Activated CD4-positive, CD25-positive, alpha-beta regulatory T cell (primary cell): ENCODE data around the gene SLC26A9.

Experiments
- DNase-seq, 4 experiments: peaks; one replicate each; lab custom pipeline; 2025; lab: John Stamatoyannopoulos, UW

Gene SLC26A9

DNA sequence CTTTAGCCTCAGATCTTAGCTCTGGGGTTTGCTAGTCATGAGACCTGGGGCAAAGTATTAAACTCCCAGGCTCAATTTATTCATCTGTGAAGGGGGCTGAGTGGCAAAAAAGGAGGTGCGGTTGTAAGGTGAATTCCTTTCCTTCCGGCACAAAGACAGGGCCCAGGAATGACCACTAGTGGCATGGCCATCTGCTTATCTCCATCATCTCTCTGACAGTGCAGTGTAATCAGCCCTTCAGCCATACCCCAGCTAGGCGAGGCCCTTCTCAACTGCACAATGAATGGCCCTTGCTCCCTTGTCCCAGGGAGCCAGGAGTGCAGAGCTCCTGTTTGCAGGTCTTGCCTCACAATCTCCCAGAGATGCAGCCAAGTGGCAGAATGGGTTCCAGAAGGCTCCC, 5.6 kb upstream of the SLC26A9 start:
- DNase-seq, result no peak

DNA sequence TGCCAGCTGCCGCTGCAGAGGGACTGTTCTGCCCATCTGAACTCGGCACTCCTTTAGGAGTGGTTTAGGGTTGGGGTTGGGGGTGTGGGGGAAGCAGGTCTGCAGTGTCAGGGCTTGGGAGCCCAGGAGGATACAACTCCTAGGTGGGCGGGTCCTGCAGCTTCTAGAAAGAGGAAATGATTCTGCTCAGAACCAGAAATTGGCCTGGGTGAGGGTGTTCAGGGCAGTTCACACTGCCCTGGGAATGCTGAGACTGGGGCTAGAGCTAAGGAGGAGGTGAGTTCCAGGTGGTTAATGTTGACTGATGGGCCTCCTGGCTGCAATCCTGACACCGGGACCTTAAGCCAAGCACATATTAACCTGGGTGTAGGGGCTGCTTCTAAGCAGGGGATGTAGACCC, 4.8 kb upstream of the SLC26A9 start:
- no peak for DNase-seq

DNA sequence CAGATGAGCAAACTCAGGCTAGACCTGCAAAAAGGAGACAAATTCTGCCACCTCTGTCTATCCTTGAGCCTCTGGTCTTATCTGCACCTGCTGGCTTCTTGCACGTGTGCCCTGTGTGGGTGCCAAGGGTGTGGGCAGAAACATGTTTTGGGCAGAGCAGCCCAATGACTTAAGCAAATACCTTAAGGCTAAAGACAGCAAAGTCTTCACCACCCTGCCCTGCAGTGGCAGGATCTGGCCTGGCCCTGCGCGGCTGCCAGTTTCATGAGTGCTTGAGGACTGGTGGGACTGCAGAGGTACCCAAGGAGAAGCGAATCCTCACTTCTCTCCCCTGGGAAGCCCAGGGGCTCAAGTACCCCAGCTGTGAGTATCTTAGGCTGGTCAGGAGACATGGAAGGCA, 3.8 kb upstream of the SLC26A9 start:
- DNase-seq, result no peak

DNA sequence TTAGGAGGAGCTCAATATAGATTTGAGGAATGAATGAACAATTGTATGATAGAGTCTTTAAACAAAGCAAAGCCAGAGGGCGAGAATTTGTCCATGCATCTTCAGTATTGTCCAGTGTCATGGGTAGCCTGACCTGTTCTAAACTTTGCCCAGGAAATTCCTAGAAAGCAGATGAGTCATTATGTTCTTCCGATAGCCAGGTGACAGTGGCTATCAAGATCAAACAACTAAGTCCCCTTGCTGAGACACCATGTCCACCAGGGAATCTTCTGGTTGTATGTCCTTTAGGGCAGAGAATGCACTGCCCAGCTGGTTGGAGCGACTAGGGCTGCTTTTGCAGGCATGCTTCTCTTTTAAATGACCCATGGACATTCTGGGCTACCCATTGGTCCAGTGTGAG, 1.8 kb upstream of the SLC26A9 start:
- no peak for DNase-seq

DNA sequence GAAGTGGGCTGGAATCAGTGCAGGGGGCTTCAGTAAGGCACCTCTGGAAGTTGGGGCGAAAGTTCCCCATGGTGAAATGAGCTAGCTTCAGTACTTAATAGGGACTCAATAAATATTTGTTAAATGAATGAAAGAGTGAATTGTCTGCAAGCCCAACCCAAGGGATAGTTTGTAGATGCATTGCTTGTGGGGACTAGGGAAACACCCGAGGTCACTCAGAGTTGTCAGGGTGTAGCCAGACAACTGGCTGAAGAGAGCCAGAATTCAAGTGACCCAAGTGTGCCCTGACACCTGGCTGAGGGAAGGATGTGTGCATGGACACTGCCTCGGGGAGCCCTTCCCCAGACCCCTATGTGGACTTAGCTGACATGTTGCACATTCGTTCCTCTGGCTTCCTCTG, 1.3 kb upstream of the SLC26A9 start:
- no peak for DNase-seq

DNA sequence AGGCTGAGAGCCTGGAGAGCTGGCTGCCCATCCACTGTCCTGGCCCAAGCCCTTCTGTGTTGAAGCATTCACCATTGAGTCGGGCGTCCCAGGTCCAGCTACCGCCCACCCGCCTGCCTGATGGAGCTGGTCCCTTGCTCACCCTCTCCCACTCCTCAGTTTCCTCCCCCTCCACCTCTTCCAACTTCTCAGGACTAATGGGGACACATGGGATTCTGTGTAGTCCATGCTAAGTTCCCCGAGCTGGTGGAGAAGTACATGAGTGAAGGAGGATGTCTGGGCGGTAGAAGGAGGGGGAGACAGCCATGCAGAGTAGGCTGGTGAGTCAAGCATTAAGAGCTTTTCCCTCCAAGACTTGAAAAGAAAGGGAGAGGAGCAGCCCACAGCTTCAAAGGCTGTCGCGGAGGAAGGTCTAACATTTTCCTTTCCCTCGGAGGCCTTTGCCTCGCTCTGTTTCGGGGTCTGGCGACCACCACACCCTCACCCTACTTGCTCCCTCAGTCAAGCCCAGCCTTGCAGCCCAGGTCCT, 561 bp downstream of the SLC26A9 start:
- no peak for DNase-seq

DNA sequence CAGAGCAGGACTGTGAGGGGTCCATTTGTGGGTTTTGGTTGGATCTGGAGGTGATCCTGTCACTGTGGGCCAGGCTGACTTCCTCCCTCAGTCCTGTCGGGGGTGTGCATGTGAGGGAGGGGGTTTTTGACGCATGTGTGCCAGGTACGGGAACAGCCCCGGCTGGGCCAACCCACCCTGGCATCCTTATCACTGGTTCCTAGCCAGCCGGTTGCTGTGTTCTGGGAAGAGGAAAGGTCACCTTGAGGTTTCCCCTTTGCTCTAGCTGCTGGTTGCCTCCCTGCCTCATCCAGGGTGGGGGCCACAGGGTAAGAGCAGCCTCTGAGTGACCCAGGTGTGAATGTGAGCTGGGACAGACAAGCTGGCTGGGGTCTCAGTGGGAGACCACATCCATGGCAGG, 2.5 kb downstream of the SLC26A9 start:
- DNase-seq, result no peak

DNA sequence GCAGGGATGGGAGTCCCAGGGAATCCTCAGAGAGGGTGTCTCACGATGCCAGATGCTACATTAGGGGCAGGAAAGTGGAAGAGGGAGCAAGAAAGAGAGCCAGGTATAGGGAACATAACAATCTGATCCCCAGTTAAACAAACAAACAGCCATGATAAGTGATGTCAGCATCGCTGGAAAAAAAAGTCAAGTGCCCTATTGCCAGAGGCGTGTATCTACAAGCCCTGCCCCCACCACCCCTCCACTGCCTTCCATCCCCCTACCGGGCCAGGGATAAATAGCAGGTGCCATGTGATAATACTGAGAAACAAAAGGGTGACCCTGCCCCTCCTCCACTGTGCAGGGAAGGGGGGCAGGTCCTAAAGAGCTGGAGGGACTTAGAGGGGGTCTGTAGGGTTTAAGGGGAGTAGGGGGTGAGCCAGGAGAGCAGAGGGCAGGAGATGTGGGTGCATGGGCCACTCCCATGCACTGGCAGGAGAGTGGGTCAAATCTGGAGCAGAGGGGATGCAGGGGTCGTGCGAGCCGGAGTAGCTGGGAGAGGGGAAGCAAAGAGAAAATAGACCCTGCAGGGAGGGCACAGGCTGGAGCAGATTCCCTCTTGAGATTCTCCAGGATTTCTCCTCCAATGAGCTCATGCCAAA, 3.4 kb downstream of the SLC26A9 start:
- no peak for DNase-seq

DNA sequence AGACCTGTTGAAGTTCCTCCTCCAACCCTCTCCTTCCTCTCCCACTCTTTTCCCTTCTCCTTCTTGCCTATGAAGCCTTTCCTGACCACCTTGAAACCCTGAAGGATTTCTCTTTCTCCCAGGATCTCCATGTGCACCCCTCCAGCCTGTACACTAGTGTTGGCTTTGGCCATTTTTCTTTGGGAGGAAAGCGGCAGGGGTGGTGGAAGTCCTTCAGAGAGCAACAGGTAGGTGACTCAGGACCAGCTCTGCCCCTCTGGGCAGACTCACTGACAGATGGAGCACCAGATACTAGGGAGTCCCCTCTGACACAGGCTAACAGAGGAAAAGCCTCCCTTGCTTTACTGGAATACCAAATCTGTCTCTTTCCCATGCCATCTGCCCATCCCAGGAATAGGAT, 4.6 kb downstream of the SLC26A9 start:
- DNase-seq, result no peak

DNA sequence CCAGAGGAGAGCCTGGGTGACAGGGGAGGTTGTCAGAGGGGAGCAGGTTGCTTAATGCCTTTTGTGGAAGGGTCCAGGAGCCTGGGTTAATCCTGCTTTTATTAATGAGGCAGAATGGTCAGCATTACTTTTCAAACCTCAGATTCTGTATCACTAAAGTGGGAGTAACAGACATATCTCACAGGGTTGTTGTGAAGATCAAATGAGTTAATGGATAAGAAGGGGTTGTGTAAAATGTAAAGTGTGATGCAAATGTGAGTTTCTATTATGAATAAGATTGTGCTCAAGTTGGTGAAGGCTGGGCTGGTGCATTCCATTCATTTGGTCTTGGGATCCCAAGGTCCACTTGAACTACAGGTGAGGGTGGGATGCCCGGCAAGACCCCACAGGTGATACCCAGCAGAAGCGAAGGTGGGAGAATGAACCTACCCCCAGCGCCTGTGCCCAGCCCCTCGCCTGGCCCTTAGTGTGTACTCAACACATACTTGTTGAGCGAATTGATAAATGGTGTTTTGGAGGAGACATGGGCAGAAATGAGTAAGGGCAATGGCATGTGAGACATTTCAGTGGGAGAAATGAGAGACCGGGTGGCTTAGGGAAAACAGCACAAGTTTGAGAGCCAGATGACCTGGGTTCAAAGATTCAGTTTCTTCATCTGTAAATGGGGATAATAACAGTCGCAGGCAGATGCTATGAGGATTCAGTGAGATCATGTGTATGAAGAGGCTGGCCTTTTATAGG, 6.2 kb downstream of the SLC26A9 start:
- no peak for DNase-seq

DNA sequence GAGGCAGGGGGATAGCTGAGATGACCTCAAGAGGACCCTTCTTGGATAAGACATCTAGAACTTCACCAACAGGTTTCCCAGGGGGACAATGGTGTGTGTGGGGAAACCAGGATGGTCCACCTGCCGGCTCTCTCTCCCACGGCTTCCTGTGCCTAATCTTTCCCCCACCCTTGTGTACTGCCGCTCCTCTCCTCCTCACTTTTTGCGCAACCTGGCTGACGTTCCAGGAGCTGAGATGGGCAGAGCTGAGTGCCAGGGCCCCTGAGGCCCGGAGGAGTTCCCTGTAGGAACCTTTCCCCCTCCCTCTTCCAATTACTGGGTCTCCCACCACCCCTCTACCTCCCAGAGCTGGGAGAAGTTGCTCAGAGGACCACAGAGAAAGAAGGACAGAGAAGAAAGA, 6.9 kb downstream of the SLC26A9 start:
- DNase-seq, result no peak

DNA sequence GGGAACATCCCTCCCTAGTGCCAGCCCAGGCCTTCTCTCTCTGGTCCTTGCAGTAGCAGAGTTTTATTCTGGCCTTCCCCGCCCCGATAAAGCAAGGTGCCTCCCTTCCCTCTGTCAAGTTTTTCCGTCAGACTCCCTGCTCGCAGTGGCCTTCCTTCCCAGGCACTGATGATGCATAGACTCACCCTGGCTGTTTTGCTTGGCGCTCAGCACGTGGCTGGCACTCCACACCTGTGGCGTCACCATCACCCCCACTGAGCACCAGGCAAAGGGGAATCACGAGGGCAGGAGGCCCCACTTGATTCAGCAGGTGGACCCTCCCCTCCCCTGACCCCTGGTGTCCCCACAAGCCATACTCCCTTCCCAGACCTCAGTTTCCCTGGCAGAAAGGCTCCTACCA, 7.4 kb downstream of the SLC26A9 start:
- DNase-seq, result no peak

DNA sequence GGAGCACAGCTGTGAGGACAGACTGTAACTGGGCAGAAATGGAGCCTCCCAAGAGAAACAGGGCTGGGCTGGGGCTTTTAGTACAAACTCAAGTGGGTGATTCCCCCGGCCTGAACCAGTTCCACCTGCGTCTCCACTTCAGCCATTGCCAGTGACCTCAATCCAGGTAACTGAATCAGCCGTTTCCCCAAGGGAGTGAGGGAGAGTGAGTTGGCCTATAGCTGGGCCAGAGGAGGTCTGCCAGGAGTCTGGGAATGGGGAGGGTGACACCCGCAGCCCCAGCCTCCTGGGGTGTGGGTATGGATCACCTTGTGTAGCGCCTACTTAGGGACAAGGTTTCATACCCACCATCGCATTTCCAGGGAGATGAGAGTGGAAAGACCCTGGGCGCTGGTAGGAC, 8.5 kb downstream of the SLC26A9 start:
- no peak for DNase-seq

DNA sequence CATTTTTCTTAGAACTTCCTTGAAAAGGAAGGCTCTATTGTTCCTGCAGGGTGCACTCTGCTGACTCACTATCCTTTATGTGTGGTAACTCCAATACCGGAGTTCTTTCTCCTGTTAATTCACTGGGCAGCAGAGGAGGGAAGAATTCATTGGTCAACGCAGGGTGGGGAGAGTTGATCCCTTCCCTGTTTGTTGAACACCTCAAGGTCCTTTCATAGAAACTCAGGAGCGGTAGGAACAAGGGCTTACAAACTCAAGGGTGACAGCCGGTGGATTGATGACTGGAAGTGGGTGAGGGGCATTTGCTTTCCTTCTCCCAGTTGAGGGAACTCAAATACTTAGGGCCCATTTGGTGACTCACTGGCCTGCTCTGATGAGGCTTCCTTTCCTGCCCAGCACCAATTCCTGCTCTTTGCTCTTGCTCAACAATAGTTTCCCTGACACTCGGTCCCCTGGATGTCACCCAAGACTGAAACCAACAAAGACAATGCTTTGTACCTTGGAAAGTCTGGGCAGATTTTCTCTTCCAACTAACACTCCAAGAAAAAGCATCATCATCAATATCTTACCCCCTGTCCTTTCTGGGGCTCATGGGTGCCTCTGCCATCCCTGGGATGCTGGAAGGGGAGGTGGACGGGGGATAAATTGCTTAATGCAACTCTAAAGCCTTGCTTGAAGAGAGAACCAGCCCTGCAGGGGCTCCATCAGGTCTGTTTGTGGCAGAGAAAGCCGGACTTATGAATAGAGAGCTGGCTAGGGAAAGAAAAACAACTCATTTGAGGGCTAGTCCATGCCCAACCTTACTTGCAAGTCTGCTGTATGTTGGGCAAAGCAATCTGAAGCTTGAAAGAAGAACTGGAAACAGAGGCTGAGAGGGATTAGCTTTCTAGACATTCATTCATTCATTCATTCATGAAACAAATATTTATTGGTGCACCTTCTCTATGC, 9.3 kb downstream of the SLC26A9 start:
- no peak for DNase-seq

DNA sequence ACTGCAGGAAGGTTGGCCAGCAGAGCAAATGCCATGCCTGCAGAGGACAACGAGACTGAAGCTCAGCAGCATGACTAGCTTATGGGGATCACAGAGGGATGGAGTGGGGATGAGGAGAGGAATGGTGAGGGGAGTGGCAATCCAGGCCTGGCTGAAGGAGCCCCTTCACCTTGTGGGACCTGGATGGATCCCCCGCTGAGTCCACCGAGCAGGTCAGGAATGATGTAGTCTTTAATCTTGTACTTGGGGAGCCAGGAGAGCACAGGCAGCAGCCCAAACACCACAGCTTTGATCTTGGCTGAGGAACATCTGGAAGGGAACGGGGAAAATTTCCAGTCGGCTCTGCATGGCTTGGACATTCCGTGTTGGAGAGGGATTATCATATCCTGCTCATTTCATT, 10.5 kb downstream of the SLC26A9 start:
- DNase-seq, result no peak

DNA sequence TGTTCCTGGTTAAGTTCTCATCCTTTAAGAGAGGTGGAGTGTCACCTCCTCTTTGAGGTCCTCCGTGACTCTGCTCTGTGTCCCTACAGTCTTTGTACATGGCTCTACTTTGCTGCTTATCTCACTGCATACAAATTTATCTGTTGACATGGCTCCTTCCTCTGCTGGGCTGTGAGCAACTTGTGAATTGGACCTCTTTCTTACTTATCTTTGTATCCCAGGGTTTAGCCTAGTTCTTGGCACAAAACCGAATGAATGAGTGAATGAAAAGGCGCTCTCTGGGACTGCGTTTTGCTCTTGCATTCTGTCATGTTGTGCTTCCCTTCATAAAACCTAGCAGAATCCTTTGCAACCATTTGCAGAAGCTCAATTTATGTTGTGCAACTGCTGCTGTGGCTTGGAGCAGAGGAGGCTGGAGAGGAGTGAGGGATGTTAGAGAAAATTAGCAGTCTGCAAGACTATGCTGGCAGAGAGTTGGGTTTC, 12.4 kb downstream of the SLC26A9 start:
- no peak for DNase-seq

DNA sequence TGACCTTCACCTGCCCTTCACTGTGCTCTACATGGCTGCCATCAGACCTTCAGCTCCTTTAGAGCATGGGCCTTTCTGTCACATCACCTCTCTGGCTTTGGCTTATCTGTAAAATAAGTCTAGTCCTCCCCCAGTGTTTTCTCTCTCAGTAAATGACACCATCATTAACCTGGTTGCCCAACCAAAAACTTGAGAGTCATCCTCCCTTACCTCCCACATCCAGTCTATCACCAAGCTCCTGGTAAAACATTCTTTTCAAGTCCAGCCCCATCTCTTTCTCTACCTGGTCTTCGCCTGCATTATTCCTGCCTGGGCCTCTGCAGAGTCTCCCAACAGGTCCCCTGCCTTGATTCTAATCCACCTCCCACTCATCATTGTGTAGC, 13.1 kb downstream of the SLC26A9 start:
- DNase-seq, result no peak

DNA sequence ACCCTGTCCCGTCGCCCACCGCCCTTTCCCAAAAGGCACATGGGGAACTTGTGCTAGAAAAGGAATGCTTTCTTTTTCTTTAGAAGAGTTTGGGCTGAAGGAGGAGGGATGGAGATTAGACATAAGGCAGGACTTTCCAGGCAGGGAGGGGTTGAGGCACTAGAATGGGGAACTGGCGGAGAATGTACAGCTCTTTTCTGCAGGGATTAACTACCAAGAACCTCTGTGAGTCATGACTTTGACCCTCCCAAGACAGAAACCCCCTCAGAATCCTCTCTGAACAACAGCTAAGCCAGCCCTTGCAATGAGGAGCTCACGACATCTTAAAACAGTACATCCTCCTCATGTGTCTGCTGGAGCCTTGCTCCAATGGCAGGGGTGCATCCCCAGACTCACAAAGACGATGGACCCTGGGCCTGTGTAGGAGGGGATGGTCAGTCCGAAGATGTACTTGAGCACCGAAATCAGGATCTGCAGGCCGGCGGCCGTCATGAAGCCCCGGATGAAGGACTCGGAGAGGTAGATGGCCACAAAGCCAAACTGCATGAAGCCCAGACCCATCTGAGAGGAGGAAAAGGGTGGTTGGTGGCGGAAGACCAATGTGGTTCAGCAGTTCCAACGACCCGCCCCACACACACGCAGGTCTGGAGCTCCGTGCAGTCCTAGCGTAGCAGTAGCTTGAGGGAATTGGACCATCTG, 13.6 kb downstream of the SLC26A9 start:
- DNase-seq, result no peak

DNA sequence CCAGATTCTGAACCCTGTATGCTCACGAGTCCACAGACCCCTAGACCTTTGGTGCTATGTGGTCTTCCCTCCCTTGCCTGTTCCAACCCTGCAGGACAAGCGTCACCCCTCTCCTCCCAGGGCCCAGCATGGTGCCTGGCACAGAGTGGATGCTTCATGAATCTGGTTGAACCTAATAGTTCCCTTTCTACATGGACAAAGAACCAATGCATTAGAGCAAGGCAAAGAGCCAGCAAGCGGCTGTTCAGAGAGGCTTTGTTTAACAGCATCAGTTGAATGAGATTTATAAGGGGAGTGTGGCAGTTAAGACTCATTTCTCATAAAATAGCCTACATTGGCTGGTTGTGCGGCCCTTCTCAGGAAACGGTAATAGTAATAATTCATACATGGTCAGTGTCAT, 14.9 kb downstream of the SLC26A9 start:
- DNase-seq, result no peak

DNA sequence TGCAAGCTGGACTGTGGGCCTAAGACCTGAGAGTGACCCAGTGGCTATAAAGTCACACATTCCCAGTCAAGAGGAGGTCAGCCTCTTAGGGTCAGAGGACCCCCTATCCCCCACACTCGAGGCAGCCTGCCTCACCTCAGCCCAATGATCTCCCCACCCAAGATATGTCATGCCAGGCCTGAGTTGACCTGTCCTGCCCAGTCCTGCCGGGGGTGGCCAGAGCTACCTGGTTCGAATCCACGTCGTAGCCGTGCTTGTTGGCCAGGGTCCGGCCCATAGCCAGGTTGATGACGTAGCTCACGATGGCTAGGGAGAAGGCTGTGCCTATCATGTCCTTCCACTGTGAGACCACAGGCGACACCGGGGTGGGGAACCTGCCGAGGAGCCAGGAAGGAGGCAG, 15.6 kb downstream of the SLC26A9 start:
- no peak for DNase-seq

DNA sequence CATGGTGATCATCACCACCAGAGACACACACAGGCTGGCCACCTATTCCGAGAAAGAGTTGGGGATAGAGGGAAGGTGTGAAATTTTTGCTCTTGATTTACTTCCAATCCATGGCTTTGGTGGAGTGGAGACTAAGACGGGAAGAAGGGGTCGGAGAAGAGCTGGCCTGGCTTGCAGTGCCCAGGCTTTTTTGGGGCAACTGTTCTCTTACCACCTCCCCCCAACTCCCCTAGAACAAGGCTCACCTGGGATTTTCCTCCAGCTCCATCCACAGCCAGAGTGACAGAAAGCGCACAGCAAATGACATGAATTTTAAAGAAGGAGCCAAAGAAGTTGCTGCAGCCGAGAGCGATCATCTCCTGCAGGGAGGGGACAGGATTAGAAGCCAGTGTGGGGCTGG, 16.0 kb downstream of the SLC26A9 start:
- DNase-seq, result no peak

DNA sequence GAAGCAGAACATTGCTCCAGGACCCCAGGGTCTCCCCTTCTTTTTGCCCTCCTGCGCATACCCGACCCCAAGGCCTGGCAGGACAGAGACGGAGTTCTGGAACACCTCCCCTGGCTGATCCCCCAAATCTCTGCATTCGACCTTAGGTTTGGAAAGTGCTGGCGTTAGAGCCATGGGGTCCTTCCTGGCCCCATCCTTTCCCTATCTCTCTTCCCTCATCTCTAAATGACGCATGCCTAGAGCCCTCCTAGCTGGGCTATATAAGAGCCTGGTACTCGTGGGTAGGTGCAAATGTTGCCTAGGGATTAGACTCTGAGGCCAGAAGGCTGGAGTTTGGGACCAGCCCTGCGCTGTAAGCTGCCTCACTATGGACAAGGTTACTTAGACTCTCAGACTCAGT, 16.6 kb downstream of the SLC26A9 start:
- DNase-seq, result no peak
